Measurements from ENCODE around the gene TMEM236. TPM values are rescaled to one million over a fixed set of nuclear protein-coding genes. Genes with fewer than 3 reads are reported as not detected.
A peak's percentile ranks its signal among the peaks of the same experiment; 100 is the strongest.

Gene TMEM236
- total RNA-seq, 1 experiment from 2014 or later, result 0.06 TPM

DNA sequence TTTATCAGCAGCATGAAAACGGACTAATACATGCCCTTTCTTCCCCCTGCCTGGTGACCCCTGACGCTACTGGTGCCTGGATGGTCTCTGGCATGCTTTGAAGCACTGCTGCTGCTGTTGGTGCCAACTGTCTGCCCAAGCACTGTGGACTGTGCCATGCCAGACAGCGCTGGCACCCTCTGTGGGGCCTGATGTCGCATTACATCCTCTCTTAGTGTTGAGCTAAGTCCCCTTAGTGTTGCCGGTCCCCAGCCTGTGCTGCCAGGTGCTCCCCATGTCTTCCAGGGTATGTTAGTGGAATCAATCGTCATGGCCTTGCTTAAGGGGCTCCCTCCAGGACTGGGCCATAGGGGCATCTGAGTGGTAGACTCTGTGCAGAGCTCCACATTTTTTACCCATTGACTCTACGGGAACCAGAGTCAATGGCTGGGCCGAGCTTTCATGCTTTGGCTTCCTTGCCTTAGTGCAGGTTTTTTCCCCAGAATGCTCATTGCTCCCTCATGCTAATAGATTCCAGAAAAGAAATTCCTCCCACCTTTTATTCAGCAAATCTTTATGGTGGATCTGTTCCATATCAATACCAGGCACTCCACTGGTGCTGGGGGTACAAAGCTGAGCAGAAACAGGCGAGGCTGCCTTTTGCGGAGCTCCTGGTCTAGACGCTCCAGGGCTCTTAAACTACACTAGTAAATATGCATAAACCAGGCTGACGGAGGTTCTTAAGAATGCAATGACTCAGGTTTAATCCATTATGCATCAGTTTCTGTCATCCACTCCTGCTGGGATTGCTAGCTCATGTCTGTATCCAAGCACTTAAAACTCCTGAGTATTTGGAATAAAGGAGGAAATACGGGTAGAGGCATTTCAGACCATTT lies 35.3 kb downstream of the TMEM236 start:
- peak; percentile 85 for DNase-seq (ENCODE audit: low read depth)

GRCh38 chr10:17788646-17789045 lies 36.6 kb downstream of the TMEM236 start:
- no peak for DNase-seq (ENCODE audit: low read depth)

DNA sequence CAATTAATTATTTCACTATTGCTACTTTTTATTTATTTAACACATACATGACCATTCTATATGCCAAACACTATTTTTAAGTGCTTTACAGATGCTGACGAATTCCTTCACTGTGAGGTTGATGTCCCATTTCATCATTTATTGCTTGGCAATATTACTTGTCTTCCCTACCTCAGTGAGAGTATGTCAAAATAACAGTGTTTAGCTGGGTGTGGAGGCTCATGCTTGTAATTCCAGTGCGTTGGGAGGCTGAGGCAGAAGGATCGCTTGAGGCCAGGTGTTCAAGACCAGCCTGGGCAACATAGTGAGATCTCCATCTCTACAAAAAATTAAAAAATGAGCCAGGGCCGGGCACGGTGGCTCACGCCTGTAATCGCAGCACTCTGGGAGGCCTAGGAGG lies 37.4 kb downstream of the TMEM236 start:
- DNase-seq (ENCODE audit: low read depth), result no peak

DNA sequence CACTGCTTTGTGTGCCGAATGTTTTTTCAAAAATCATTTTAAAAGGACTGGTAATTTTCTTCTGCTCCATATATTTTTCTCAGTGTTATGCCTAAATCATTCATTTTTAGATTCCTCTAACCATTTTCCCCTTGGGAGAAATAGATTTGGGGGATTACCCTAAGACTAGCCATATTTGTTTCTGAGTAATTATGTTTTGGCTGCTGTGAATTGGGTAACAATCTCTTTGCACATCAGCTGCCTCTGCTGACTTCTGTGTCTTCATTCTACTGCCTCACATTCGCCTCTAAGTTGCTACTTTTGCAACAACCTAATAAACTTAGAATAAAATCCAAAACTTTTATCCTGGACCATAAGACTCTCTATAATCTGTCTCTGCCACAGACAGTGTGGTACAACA lies 38.6 kb downstream of the TMEM236 start:
- no peak for DNase-seq (ENCODE audit: low read depth)

- no peak for DNase-seq (ENCODE audit: low read depth)
These were observed 41.0 kb downstream of the TMEM236 start for GRCh38 chr10:17792991-17793390.

- no peak for DNase-seq (ENCODE audit: low read depth)
These were observed 42.0 kb downstream of the TMEM236 start for GRCh38 chr10:17793823-17794644.

- no peak for DNase-seq (ENCODE audit: low read depth)
These were observed 43.1 kb downstream of the TMEM236 start for GRCh38 chr10:17795083-17795482.

DNA sequence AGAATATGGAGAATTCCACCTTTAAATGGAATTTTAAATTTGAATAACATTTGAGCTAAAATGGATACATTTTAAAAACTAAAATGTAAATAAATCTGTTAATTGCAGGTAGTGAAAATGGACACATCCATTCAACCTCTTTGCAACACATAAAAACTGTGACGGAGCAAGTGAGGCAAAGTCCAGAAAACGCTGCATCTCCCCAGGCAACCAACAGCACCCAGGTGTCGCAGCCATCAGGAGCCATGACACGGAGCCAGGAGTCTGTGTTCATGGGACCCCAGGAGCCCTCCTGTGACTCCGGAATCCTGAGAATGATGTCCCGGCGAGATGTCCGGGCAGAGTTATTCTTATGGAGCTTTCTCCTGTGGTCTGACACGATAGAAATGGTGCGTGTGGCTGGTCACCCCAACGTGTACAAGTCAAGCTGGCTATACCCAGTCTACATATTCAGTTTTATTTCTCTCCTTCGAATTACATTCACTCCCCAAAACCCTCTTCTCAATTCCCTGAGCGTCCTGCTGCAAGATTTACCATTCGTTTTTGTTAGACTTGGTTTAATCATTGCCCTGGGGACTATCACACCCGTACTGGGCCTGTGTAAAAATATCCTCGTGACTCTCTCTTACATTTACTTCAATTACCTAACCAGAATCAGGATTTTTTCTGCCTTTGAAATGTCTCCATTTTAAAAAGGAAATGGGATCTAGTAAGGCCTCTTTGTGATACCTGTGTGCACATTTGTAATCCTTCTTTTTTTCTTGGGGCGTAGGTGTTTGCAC lies 44.0 kb downstream of the TMEM236 start:
- no peak for DNase-seq (ENCODE audit: low read depth)

DNA sequence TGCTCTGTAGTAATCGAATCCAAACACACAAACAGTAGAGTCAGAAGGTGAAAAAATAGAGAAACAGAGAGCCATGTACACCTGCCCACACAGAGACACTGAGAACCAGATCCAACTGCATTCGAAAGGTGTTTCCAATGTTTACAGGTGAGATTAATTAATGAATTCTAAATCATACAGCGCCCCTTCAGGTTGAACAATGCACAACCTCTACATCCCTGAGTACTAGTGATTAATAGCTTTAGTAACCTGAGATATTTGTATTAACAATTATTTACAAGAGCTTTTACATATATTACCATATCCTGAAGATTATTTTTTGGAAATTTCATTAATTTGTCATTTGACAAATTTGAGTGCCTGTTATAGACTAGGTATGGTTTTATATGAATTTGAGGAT lies 49.5 kb downstream of the TMEM236 start:
- DNase-seq (ENCODE audit: low read depth), result no peak

DNA sequence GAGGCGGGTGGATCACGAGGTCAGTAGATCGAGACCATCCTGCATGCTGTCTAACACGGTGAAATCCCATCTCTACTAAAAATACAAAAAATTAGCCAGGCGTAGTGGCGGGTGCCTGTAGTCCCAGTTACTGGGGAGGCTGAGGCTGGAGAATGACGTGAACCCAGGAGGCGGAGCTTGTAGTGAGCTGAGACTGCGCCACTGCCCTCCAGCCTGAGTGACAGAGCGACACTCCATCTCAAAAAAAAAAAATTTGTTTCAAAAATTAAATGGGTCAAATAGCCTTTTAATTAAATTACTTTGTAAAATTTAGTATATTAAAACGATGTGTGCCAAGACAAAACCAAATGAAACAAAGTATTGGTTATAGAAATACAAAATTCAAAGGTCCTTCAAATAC lies 50.3 kb downstream of the TMEM236 start:
- DNase-seq (ENCODE audit: low read depth), result no peak

DNA sequence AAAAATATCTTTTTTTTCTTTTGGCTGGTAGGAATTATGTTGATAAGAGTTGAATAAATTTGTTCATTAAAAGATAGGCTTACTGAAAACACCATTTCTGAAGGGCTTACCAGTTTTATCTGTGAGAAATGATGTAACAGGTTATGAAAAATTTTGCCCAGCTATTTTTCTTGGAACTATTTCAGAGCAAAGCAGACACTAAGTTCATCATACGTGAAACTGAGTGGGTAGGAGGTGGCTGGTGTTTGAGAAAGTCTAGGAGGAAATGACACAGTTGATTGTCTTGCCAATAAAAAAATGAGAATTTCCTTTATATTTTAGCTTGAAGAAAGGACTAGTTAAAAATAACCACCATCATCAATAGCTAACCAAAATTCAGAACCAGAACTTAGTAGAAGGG lies 51.0 kb downstream of the TMEM236 start:
- peak; percentile 4 for DNase-seq (ENCODE audit: low read depth)

GRCh38 chr10:17805330-17805729 lies 53.3 kb downstream of the TMEM236 start:
- no peak for DNase-seq (ENCODE audit: low read depth)

DNA sequence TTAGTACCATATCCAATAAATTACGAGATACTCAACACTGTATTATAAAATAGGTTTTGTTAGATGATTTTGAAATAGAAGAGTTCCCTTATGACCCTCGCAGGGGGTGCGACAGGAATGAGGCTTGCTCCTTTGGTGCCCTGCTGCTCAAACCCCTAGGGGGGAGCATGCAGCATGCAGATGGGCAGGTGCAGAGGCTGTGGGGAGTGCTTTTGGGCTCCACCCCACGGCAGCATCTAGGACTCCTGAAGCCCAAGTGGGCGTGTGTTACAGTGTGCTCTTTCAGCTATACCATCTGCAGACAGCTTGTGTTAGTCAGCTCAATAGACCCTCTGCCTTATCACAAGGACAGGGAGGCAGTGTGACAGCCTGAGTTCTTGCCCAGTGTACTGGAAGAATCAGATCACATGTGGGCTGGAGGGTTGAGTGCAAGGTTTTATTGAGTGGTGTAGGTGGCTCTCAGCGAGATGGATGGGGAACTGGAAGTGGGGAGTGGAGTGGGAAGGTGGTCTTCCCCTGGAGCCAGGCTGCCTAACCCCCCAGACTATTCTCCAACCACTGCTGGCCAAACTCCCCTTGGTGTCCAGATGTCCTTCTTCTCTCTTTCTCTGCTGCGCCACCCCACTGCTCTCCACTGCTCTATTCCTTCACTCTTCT lies 54.0 kb downstream of the TMEM236 start:
- DNase-seq (ENCODE audit: low read depth), result no peak

- DNase-seq (ENCODE audit: low read depth), result no peak
These were observed 57.2 kb downstream of the TMEM236 start, which contains the start of gene MRC1 for GRCh38 chr10:17808971-17809841. Gene MRC1 (plus strand): TSS chr10:17809348. CDS start chr10:17809466, 118 bp downstream.

DNA sequence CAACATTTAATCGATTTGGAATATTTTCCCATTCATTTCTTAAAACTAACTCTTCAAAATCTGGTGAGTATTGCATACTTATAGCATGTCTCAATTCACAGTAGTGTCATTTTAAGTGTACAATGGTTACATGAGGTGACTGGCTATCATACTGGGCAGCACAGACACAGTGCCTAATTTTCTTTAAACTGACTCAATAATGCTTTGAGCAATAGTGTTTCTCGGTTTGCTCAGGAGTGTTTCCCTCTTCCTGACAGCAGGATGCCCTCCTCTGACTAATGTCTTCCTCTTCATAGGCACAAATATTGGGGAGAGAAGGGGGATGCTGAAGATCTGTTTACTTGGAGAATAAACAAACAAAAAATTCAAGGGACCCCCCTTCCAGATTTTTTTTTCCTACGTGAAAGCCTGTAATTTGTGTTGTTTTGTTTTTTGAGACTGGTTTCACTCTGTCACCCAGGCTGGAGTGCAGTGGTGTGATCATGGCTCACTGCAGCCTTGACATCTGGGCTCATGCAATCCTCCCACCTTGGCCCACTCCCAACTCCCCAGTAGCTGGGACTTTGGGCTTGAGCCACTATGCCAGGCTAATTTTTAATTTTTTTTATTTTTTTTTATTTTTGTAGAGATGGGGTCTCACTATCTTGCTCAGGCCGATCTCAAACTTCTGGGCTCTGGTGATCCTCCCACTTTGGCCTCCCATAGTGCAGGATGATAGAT lies 59.3 kb downstream of the TMEM236 start:
- DNase-seq (ENCODE audit: low read depth), result no peak

- no peak for DNase-seq (ENCODE audit: low read depth)
These were observed 63.0 kb downstream of the TMEM236 start for GRCh38 chr10:17814973-17815372.

- DNase-seq (ENCODE audit: low read depth), result no peak
These were observed 64.2 kb downstream of the TMEM236 start for GRCh38 chr10:17816199-17816598.

- DNase-seq (ENCODE audit: low read depth), result no peak
These were observed 65.3 kb downstream of the TMEM236 start for GRCh38 chr10:17817316-17817715.

DNA sequence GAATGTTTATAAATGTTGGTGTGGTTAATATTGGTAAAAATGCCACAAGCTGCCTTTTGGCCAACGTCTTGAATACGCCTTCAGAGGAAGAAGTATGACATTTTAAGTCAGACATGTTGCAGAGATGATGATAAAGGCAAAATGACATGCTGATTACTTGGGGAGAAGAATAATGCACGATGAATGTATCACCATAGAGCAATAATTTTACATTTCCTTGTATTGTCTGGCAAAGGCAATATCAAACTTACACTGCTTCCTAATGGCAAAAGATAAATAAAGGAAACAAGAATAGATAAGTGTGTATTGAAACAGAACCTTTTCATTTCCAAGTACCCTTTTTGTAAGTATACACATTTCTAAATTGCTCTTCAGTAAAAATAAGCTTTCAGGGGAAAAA lies 65.8 kb downstream of the TMEM236 start:
- DNase-seq (ENCODE audit: low read depth), result no peak

DNA sequence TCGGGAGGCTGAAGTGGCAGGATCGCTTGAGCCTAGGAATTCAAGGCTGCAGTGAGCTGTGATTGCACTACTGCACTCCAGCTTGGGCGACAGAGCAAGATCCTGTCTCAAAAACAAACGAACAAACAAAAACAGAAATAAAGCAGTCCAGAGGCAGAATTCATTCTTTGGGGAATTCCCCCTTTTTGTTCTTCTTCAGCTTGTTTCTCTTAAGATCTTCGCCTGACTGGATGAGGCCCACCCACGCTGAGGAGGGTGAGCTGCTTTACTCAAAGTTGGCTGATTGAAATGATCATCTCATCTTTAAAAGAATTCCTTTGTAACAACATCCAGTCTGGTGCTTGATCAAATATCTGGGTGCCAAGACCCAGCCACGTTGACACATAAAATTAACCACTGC lies 67.8 kb downstream of the TMEM236 start:
- no peak for DNase-seq (ENCODE audit: low read depth)
